ENCODE measurements around the gene ORC3.
"Not testable (repeated sequence)": the region's sequence is repeated elsewhere in the genome, so short reads cannot be mapped to it uniquely, and the experiment has no call there.

The ORC3 gene

GRCh38 chr6:87590990-87591389 is 1.1 kb downstream of the ORC3 start:
- DNase-seq (ENCODE audit: extremely low read depth in 1 of 2, low read depth in 1 of 2): no peak

GRCh38 chr6:87600576-87600975 is 10.6 kb downstream of the ORC3 start:
- DNase-seq (ENCODE audit: extremely low read depth in 1 of 2, low read depth in 1 of 2): no peak

GRCh38 chr6:87606199-87606598 is 16.3 kb downstream of the ORC3 start:
- DNase-seq (ENCODE audit: extremely low read depth in 1 of 2, low read depth in 1 of 2): no peak

DNA sequence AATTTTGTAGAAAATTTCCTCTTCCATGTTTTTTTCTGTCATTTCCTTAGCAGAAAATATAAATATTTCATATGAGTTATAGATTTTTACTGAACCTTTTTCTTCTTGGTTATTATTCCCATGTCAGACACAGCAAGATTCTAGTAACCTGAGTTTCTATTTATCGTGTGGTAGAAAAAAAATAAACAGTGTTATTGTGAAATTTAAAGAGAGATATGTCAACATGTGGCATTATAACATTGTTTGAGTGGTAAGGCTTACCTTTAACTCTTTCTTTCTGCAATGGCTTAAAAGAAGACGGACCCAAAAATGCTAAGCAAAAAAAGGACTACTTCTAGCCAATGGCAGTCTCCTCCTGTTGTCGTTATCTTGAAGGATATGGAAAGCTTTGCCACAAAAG is 18.9 kb downstream of the ORC3 start:
- DNase-seq (ENCODE audit: extremely low read depth in 1 of 2, low read depth in 1 of 2): no peak

DNA sequence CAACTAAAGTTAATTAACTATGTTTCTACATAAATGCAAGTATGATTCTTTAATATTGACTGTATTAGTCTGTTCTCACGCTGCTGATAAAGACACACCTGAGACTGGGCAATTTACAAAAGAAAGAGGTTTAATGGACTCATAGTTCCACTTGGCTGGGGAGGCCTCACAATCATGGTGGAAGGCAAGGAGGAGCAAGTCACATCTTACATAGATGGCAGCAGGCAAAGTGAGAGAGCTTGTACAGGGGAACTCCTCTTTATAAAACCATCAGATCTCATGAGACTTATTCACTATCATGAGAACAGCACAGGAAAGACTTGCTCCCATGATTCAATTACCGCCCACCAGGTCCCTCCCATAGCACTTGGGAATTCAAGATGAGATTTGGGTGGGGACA is 23.1 kb downstream of the ORC3 start:
- DNase-seq (ENCODE audit: extremely low read depth in 1 of 2, low read depth in 1 of 2): not testable (repeated sequence)

- DNase-seq (ENCODE audit: extremely low read depth in 1 of 2, low read depth in 1 of 2): no peak
Measured at GRCh38 chr6:87617405-87617804, 27.5 kb downstream of the ORC3 start.

DNA sequence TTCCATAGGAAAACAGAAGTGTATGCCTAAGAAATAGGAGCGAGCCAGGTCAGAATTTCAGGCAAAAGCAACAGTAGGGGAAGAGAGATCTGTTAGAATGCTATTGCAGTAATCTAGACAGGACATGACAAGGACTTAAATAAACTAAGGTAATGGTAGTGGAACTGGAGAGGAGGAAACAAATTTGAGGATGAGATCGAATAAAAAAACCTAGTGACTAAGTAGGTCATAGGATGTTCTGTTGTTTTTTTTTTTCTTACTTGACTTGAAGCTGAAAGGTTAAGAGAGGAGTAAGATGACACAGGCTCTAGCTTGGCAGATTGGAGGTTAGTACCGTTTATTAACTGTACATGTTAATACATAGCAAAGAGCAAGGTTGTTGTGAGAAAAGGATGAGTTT is 28.6 kb downstream of the ORC3 start:
- no peak for DNase-seq (ENCODE audit: extremely low read depth in 1 of 2, low read depth in 1 of 2)

DNA sequence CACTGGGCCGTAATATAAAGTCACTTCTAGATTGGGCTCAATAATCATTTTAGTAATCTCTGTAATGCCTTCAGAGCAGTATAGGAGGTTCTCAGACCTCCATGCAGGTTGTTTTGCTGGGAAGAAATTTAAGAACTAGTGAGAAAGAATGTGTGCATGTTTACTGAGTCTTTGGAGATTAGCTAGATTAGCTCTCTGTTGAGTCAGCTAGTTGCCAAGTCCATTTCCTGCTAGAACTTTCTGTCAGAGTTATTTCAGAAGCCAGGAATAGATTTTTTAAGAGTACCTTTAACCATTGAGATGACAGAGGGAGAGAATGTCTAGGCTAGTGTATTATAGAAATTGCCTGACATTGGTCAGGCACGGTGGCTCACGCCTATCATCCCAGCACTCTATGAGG is 33.3 kb downstream of the ORC3 start:
- DNase-seq (ENCODE audit: extremely low read depth in 1 of 2, low read depth in 1 of 2): no peak

GRCh38 chr6:87628424-87628823 is 38.5 kb downstream of the ORC3 start:
- no peak for DNase-seq (ENCODE audit: extremely low read depth in 1 of 2, low read depth in 1 of 2)

DNA sequence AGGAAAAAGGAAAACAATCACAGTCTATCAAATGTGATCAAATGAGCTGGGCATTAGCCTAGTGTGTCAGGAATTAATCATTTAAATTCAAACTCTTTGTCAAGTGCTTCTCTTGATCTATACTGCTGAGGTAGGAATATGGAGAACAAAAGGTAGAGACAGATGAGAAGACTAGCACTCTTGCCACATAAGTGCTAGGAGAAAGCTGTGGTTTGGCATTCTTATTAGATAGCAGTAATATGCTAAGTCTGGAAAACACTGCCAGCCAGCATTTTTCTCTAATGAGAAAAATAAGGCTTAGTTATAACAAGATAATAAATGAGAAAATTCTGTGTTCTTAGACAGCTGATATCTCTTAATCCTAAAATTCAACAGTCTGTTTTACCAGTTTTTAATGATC is 38.9 kb downstream of the ORC3 start:
- no peak for DNase-seq (ENCODE audit: extremely low read depth in 1 of 2, low read depth in 1 of 2)

GRCh38 chr6:87630746-87631145 is 40.8 kb downstream of the ORC3 start:
- DNase-seq (ENCODE audit: extremely low read depth in 1 of 2, low read depth in 1 of 2): no peak

- no peak for DNase-seq (ENCODE audit: extremely low read depth in 1 of 2, low read depth in 1 of 2)
Measured at GRCh38 chr6:87633851-87634250, 43.9 kb downstream of the ORC3 start.

- DNase-seq (ENCODE audit: extremely low read depth in 1 of 2, low read depth in 1 of 2): no peak
Measured at GRCh38 chr6:87636315-87636714, 46.4 kb downstream of the ORC3 start.

GRCh38 chr6:87637106-87637505 is 47.2 kb downstream of the ORC3 start:
- no peak for DNase-seq (ENCODE audit: extremely low read depth in 1 of 2, low read depth in 1 of 2)

DNA sequence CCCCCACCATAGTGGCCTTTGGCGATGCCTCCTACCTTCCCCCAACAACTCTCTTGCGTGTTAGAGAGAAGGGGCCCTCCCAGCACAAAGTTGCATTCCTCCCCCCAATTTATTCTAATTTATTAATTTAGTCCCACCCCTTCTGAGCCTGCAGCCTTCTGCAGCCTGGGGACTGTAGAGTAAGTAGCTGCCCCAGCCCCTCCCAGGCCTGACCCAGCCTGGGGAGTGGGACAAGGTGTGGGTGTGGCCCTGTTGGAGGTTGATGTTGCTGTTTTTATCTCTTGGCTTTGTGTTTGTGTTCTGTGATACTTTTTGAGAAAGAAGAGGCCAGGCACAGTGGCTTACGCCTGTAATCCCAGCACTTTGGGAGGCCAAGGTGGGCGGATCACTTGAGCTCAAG is 49.4 kb downstream of the ORC3 start:
- DNase-seq (ENCODE audit: extremely low read depth in 1 of 2, low read depth in 1 of 2): no peak

DNA sequence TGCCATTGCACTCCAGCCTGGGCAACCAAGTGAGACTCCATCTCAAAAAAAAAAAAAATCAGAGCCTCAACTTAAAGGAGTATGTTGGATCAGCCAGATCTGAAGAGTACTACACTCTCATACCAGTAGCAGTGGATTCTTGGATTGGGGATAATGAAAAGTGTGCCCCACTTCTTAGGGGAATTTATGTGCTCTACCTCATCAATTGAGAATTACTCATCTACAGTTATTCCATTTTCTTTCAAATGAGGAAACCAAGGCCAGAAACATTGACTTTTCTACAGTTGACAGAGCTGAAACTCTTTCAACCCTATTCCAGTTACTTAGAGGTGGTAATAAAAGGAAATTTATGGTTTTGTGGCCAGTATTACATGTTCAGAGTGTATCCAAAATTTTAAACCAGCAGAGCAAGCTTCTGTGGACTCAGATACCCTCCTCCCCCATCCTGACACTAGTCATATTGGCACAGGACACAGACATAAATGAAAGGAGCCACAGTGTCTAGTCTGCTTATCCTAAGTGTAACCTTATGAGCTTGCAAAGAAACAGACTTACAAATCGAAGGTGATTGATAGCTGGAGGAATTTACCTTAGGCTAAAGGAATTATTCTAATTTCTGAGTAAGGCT is 51.2 kb downstream of the ORC3 start:
- no peak for DNase-seq (ENCODE audit: extremely low read depth in 1 of 2, low read depth in 1 of 2)

DNA sequence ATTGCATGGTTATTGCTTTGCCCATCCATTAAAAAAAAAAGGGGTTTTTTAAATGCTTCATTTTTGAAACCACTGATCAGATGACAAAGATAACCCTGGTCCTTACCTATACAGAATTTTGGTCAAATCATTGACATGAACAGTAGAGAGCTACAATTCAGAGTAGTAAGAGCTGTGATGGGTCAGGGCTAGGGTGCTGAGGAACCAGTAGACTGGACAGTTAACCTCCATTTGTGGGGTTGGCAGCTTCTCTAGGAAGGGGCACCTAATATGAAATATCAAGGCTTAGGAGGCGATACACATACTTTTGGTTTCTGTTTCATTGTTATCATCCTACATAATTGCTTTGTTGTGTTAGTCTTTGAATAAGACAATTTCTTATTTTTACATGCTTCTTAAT is 55.1 kb downstream of the ORC3 start:
- no peak for DNase-seq (ENCODE audit: extremely low read depth in 1 of 2, low read depth in 1 of 2)

DNA sequence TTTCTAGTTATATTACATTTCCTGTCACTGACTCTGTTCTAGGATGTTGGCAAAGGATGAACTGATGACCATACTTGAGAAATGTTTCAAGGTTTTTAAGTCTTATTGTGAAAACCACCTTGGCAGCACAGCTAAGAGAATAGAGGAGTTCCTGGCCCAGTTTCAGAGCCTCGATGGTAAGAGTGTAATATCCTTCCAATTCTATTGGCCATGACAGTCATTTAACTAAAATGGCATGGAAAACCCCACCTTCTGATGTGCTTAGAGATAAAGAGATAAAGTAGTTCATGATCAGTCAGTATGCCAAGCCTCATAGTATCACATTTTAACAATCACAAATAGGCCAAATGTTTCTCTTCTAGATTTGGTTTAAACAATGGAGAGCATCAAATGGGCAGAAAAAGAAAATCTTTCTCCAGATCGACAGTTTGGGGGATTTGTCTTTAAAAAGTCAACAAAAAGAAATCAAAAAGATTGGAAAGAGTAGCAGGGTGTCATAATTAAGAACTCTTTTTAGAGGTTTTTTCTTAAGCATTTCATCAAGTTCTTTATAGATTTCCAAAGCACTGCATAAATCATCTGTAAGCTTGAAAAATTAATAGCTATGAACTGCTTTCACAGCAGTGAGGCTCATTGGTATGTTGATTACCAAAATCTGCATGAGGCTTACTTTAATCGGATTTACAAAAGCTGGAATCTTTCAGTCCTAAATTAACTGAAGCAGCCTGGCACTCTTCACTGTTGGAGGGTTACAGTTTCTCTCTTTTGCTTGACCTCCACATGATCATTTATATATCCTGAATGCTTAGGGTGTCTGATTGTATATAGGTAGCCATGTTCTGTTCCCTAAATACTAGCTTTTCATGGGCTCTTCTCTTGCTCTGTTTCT is 63.4 kb downstream of the ORC3 start:
- peak in 1 of 2 donors; percentile 12 for DNase-seq (ENCODE audit: extremely low read depth in 1 of 2, low read depth in 1 of 2)

GRCh38 chr6:87654122-87654521 is 64.2 kb downstream of the ORC3 start:
- DNase-seq (ENCODE audit: extremely low read depth in 1 of 2, low read depth in 1 of 2): no peak

- DNase-seq (ENCODE audit: extremely low read depth in 1 of 2, low read depth in 1 of 2): no peak
Measured at GRCh38 chr6:87654875-87655454, 65.0 kb downstream of the ORC3 start.

DNA sequence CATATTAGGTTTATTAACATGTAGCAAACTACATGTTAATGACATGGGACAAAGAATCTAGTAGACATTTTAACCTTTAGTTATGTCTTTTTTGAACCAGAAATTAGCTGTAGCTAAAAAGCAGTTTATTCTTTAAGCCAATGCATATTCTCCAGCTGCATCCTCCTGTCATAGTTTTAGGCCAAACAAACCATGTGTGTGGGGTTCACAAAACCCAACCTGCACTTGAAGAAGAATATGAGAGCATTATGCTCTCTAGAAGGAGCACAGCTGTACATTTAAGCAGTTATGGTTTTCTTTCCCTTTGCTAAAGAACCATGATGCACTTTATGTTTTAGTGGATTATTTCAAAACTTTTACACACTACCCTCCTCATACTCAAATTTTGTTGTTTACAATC is 65.9 kb downstream of the ORC3 start:
- DNase-seq (ENCODE audit: extremely low read depth in 1 of 2, low read depth in 1 of 2): no peak

- no peak for DNase-seq (ENCODE audit: extremely low read depth in 1 of 2, low read depth in 1 of 2)
Measured at GRCh38 chr6:87656857-87657256, 66.9 kb downstream of the ORC3 start.

All from stimulated activated CD8-positive, alpha-beta memory T cell treated with anti-CD3 and anti-CD28 coated beads, Interleukin-7, amount 100 ng/mL, for 48 hours (primary cell).